Tibial nerve (tissue), 4 donors: ENCODE data around the gene SMIM32. TPM values are rescaled to one million over a fixed set of nuclear protein-coding genes. Genes with fewer than 3 reads are reported as not detected.

Source experiments
- DNase-seq, 2 donors: peaks; one replicate each; pipeline ENCODE4 v3.0.0-alpha.2; 2019; ENCODE audit warnings: low spot score in 2 of 2
- H3K27ac ChIP-seq, 4 donors: fragments of 200-600 bp; sonication (generic) in 3 of 4; one replicate each; pipeline ENCODE4 v1.5.1; 2017 to 2019; ENCODE audit warnings: mild to moderate bottlenecking in 1 of 4
- H3K27me3 ChIP-seq, 2 donors: fragments of 200-600 bp; sonication (generic) in 1 of 2; one replicate each; pipeline versions ENCODE4 v1.5.1 to v1.6.0; 2017 to 2019
- H3K36me3 ChIP-seq, 3 donors: fragments of 200-600 bp; sonication (generic); one replicate each; pipeline ENCODE4 v1.5.1; 2018 to 2019
- H3K4me1 ChIP-seq, 4 donors: fragments of 200-600 bp; sonication (generic) in 3 of 4; one replicate each; pipeline ENCODE4 v1.5.1; 2017 to 2019
- H3K4me3 ChIP-seq, 4 donors: fragments of 200-600 bp; sonication (generic) in 3 of 4; one replicate each; pipeline ENCODE4 v1.5.1; 2017 to 2019; ENCODE audit warnings: mild to moderate bottlenecking in 1 of 4, moderate library complexity in 1 of 4
- H3K9me3 ChIP-seq, 4 donors: fragments of 200-600 bp; sonication (generic) in 3 of 4; one replicate each; pipeline ENCODE4 v1.5.1; 2017 to 2019
- EP300 ChIP-seq, 2 donors: sonication (generic); formaldehyde crosslinking; IDR thresholded peaks; one replicate each; pipeline ENCODE4 v1.6.1; 2017; ENCODE audit warnings: antibody characterized with exemption in 2 of 2, mild to moderate bottlenecking in 1 of 2
- POLR2A ChIP-seq, 2 donors: fragments of 450-650 bp; IDR thresholded peaks; one replicate each; pipeline ENCODE4 v1.6.1; 2017; ENCODE audit warnings: antibody characterized with exemption in 2 of 2, mild to moderate bottlenecking in 2 of 2, moderate library complexity in 2 of 2
- WGBS, 2 donors: methylation state at CpG; one replicate each; pipeline ENCODE4 v1.1.5; 2018; 5-methylcytosine and 5-hydroxymethylcytosine counted together
- total RNA-seq, 4 donors: library from RNA; depleted of rRNA; stranded (reverse); fragments of >200 nt; gene quantifications; one replicate each; pipeline ENCODE4 v1.1.0, GENCODE V29; 2016
- TF ChIP-seq, protein P1 (sequence below), 5 experiments: fragments of 200-600 bp in 3 of 5; fragments of 450-650 bp in 2 of 5; sonication (generic) in 3 of 5; IDR thresholded peaks; one replicate each; pipeline ENCODE4 v1.5.1; 2016 to 2019; ENCODE audit warnings: antibody characterized with exemption in 5 of 5, mild to moderate bottlenecking in 3 of 5, moderate library complexity in 2 of 5

The SMIM32 gene
- total RNA-seq, 4 donors from 2014 or later, result not detected

DNA sequence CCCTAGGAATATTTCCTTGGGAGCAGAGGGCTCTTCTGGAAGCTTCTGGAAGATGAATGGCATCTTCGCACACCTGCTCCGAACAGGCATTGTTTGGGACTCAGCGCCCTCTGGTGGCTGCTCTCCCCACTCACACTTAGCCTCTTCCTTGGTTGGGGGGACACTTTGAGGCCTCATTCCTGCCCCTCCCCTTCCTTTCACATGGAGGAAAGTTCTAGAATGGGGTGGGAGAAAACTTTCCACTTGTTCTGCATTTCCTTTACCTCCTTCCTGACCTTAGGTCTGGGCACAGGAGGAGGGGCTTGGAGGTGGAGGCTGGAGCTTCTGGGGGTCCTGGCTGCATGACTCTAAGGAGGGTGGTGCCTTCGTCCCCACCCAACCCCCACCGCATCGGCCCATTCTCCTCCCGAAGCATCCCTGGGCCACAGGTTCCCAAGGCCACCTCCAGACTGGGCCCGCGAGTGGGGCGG lies 19.3 kb upstream of the SMIM32 start:
- Histone ChIP-seq H3K4me3 (no peak overlapping the region), H3K27me3 (peaks cover 0 to 12% of the 10 kb centered on the region in 2 donors), H3K36me3 (no peaks in the 10 kb centered on the region), H3K4me1 (peaks cover 0 to 7% (median 0%) of the 10 kb centered on the region in 4 donors), H3K27ac (no peak overlapping the region), H3K9me3 (no peaks in the 10 kb centered on the region)
- DNase-seq, result peak in 1 of 2 donors; percentile 58
- WGBS, 2 donors, result 53 to 54% methylated on average over 10 of the region's 10 CpGs
- TF ChIP-seq POLR2A (IDR thresholded peaks at IDR 0.05) (no peak), EP300 (IDR thresholded peaks at IDR 0.05) (no peak)
- TF ChIP-seq, protein P1, sequence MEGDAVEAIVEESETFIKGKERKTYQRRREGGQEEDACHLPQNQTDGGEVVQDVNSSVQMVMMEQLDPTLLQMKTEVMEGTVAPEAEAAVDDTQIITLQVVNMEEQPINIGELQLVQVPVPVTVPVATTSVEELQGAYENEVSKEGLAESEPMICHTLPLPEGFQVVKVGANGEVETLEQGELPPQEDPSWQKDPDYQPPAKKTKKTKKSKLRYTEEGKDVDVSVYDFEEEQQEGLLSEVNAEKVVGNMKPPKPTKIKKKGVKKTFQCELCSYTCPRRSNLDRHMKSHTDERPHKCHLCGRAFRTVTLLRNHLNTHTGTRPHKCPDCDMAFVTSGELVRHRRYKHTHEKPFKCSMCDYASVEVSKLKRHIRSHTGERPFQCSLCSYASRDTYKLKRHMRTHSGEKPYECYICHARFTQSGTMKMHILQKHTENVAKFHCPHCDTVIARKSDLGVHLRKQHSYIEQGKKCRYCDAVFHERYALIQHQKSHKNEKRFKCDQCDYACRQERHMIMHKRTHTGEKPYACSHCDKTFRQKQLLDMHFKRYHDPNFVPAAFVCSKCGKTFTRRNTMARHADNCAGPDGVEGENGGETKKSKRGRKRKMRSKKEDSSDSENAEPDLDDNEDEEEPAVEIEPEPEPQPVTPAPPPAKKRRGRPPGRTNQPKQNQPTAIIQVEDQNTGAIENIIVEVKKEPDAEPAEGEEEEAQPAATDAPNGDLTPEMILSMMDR (IDR thresholded peaks at IDR 0.05), result peak; percentile 75 to 84 (median 82)

DNA sequence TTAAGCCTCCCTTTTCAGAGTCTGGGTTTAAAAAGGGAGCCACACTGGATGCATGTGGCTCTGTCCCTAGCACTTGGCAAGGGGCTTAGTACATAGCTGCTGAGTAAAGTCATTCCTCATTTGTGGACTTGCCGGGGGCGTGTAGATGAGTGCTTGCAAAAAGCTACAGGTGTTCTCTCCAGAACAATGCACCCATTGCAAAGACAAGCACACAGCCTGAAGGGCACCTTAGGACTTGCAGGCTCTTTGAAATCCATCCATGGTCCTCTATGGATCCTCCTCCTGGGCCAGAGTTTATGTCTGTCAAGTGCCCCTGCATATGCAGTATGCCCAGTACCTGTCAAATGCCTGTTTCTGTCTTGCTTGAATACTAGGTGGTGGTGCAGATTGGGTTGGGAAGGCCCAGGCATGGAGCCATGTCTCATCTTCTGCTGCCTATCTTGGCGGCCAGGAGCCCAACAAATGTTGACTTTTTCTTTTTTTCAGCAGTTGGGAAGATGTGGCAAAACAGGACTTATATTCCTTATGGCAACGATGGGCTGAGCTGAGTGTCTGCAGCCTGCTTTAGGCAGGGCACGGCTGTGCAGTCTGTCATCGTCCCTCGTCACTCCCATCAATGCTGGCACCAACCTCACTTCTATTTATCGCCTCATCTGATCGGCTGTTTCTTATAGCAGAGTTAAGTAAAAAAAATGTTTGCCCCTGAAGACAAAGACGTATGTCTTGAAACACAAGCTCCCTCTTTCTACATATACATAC lies 18.5 kb upstream of the SMIM32 start:
- Histone ChIP-seq H3K27me3 (peaks cover 0 to 12% of the 10 kb centered on the region in 2 donors), H3K4me1 (peaks cover 0 to 7% (median 0%) of the 10 kb centered on the region in 4 donors), H3K27ac (no peak overlapping the region), H3K4me3 (no peak overlapping the region), H3K36me3 (no peaks in the 10 kb centered on the region), H3K9me3 (no peaks in the 10 kb centered on the region)
- WGBS, 2 donors, result 82 to 83% methylated on average over 10 of the region's 10 CpGs
- no peak for DNase-seq
- TF ChIP-seq, protein P1 (IDR thresholded peaks at IDR 0.05), result no peak
- TF ChIP-seq EP300 (IDR thresholded peaks at IDR 0.05) (no peak), POLR2A (IDR thresholded peaks at IDR 0.05) (no peak)

DNA sequence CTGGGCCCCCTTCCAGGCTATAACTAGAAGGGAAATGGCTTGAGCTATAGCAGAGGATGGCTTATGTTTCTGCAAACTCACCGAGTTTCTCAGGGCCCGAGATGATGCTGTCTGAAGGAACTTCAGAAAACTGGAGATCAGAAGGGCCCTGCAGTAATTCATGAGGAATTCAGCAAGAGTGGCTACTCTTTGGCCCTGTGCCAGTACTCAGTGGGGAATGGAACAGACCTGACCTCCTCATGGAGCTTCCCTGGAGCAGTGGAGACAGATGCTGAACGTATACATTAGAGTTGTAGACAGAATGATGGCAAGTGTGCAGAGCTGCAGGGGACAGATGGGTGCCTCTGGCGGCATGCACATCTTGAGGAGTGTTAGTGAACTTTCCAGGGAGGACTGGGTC lies 17.3 kb upstream of the SMIM32 start:
- no peak for DNase-seq
- TF ChIP-seq, protein P1 (IDR thresholded peaks at IDR 0.05), result no peak
- TF ChIP-seq EP300 (IDR thresholded peaks at IDR 0.05), result no peak
- TF ChIP-seq POLR2A (IDR thresholded peaks at IDR 0.05), result no peak
- Histone ChIP-seq H3K4me1 (peaks cover 0 to 7% (median 0%) of the 10 kb centered on the region in 4 donors), H3K36me3 (no peaks in the 10 kb centered on the region), H3K27ac (no peak overlapping the region), H3K27me3 (peaks cover 0 to 12% of the 10 kb centered on the region in 2 donors), H3K9me3 (peaks cover 0 to 5% (median 0%) of the 10 kb centered on the region in 4 donors), H3K4me3 (no peak overlapping the region)
- 59 to 70% methylated on average over 4 of the region's 4 CpGs for WGBS, 2 donors

DNA sequence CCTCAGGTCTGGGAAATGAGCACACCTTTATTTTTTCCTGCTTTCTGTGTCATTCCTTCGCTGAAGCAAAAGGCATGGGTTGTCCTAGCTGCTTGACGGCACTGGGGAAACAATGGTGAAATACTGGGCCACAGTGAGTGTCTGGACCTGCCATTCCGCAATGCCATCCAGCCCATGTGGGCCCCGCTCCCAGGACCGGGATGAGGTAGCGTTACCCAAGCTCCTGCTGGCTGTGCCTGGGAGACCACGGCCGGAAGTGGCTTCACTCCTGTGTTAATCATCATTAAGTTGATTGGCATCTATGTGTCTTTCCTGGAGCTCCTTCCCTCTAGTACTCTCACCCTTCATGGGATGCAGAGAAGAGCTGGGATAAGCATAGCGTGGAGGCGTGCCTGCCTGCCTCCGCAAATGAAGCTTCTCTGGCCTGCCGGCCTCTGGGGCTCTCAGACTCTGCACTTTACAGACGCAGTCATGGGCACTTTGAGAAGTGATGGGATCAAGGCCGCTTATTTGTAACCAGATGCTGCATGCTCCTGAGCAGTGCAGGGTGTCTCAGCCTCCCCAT lies 16.5 kb upstream of the SMIM32 start:
- H3K9me3 ChIP-seq, result peaks cover 0 to 7% (median 0%) of the 10 kb centered on the region in 4 donors
- TF ChIP-seq EP300 (IDR thresholded peaks at IDR 0.05) (no peak), POLR2A (IDR thresholded peaks at IDR 0.05) (no peak)
- TF ChIP-seq, protein P1 (IDR thresholded peaks at IDR 0.05), result no peak
- peaks cover 0 to 7% (median 0%) of the 10 kb centered on the region in 4 donors for H3K4me1 ChIP-seq
- 86 to 87% methylated on average over 14 of the region's 14 CpGs for WGBS, 2 donors
- no peak for DNase-seq
- no peak overlapping the region for H3K27ac ChIP-seq
- H3K27me3 ChIP-seq, result peaks cover 0 to 12% of the 10 kb centered on the region in 2 donors
- no peaks in the 10 kb centered on the region for H3K36me3 ChIP-seq
- H3K4me3 ChIP-seq, result no peak overlapping the region

DNA sequence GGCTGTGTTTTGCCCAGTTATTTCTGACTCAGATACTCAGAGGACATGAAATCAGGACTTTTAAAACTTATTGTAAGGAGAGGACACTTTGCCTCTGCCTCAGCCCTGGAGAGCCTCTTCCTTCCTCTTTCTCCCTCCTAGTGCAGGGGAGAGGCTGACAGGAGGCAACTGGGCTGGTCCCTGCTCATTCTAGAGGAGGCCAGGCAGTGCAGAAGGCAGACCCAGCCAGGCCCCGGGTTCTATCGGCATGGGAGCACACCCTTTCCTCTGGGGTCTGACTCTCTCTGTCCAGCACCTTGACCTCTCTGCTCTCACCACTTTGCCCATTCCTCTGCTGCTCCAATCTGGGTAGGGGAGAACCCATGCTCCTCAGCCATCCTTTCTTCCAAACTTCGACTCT lies 16.0 kb upstream of the SMIM32 start:
- Histone ChIP-seq H3K4me1 (peaks cover 0 to 4% (median 0%) of the 10 kb centered on the region in 4 donors), H3K9me3 (peaks cover 0 to 7% (median 0%) of the 10 kb centered on the region in 4 donors), H3K27ac (no peak overlapping the region), H3K36me3 (no peaks in the 10 kb centered on the region), H3K4me3 (no peak overlapping the region), H3K27me3 (peaks cover 0 to 14% of the 10 kb centered on the region in 2 donors)
- TF ChIP-seq, protein P1 (IDR thresholded peaks at IDR 0.05), result no peak
- WGBS, 2 donors, result 45 to 62% methylated on average over 3 of the region's 3 CpGs
- DNase-seq, result no peak
